H9 (cell line): ENCODE data around the gene MEF2C. TPM values are rescaled to one million over a fixed set of nuclear protein-coding genes. Genes with fewer than 3 reads are reported as not detected.

ENCODE experiments used
- DNase-seq: peaks from one replicate; pipeline ENCODE4 v3.0.0-alpha.2; 2017
- H2AFZ ChIP-seq: one replicate; pipeline ENCODE4 v1.6.1; 2013; ENCODE audit warnings: mild to moderate bottlenecking, low read length, control low read depth, moderate library complexity
- H2AK5ac ChIP-seq: 2 replicates; pipeline ENCODE4 v1.6.1; 2013; ENCODE audit warnings: low read length, control low read depth, mixed read lengths; ENCODE audit not compliant: insufficient read length
- H2BK120ac ChIP-seq: one replicate; pipeline ENCODE4 v1.6.1; 2013; ENCODE audit warnings: low read depth, mild to moderate bottlenecking, low read length, control low read depth, inconsistent platforms; ENCODE audit not compliant: poor library complexity, severe bottlenecking
- H2BK12ac ChIP-seq: 2 replicates; pipeline ENCODE4 v1.6.1; 2013; ENCODE audit warnings: low read length, control low read depth, mixed read lengths, low read depth; ENCODE audit not compliant: insufficient read length
- H2BK15ac ChIP-seq: 2 replicates; pipeline ENCODE4 v1.6.1; 2013; ENCODE audit warnings: low read depth, low read length, control low read depth
- H2BK20ac ChIP-seq: one replicate; pipeline ENCODE4 v1.6.1; 2013; ENCODE audit warnings: low read depth, mild to moderate bottlenecking, low read length, control low read depth, inconsistent platforms; ENCODE audit not compliant: poor library complexity, severe bottlenecking
- H2BK5ac ChIP-seq: 2 replicates; pipeline ENCODE4 v1.6.1; 2013; ENCODE audit warnings: low read length, control low read depth, mixed read lengths; ENCODE audit not compliant: insufficient read length
- H3K14ac ChIP-seq: 2 replicates; pipeline ENCODE4 v1.6.1; 2013; ENCODE audit warnings: low read length, control low read depth; ENCODE audit not compliant: insufficient read depth
- H3K18ac ChIP-seq: 2 replicates; pipeline ENCODE4 v1.6.1; 2013; ENCODE audit warnings: low read depth, mild to moderate bottlenecking, mixed read lengths, low read length, control low read depth; ENCODE audit not compliant: insufficient read length
- H3K23ac ChIP-seq: 2 replicates; pipeline ENCODE4 v1.6.1; 2013; ENCODE audit warnings: low read length, control low read depth, mixed read lengths, low read depth; ENCODE audit not compliant: insufficient read length
- H3K23me2 ChIP-seq: 2 replicates; pipeline ENCODE4 v1.6.1; 2013; ENCODE audit warnings: low read depth, mild to moderate bottlenecking, mixed read lengths, low read length, control low read depth; ENCODE audit not compliant: insufficient read length, poor library complexity, severe bottlenecking
- H3K27ac ChIP-seq: 2 replicates; pipeline ENCODE4 v1.5.1; 2013; ENCODE audit warnings: low read length, control low read depth, mixed read lengths, low read depth; ENCODE audit not compliant: insufficient read length
- H3K27me3 ChIP-seq: 2 replicates; pipeline ENCODE4 v1.6.1; 2013; ENCODE audit warnings: low read length, control low read depth, inconsistent platforms; ENCODE audit not compliant: insufficient read depth
- H3K4ac ChIP-seq: 2 replicates; pipeline ENCODE4 v1.6.1; 2013; ENCODE audit warnings: low read depth, mild to moderate bottlenecking, control low read depth, inconsistent platforms, low read length, moderate library complexity
- H3K4me1 ChIP-seq: 2 replicates; pipeline ENCODE4 v1.6.1; 2013; ENCODE audit warnings: low read length, control low read depth, inconsistent platforms; ENCODE audit not compliant: insufficient read depth
- H3K4me2 ChIP-seq: 2 replicates; pipeline ENCODE4 v1.6.1; 2013; ENCODE audit warnings: low read length, control low read depth, mixed read lengths; ENCODE audit not compliant: insufficient read length, insufficient read depth
- H3K56ac ChIP-seq: 2 replicates; pipeline ENCODE4 v1.6.1; 2013; ENCODE audit warnings: low read depth, mild to moderate bottlenecking, mixed read lengths, low read length, control low read depth; ENCODE audit not compliant: insufficient read length
- H3K79me1 ChIP-seq: 2 replicates; pipeline ENCODE4 v1.6.1; 2013; ENCODE audit warnings: low read depth, mild to moderate bottlenecking, moderate library complexity, low read length, control low read depth, inconsistent platforms; ENCODE audit not compliant: insufficient read depth, poor library complexity, severe bottlenecking
- H3K79me2 ChIP-seq: 2 replicates; pipeline ENCODE4 v1.6.1; 2013; ENCODE audit warnings: low read length, control low read depth, inconsistent platforms; ENCODE audit not compliant: insufficient read depth
- H3K9ac ChIP-seq: 2 replicates; pipeline ENCODE4 v1.6.1; 2013; ENCODE audit warnings: low read length, control low read depth, mixed read lengths; ENCODE audit not compliant: insufficient read length; ENCODE audit errors: extremely low read depth
- H3K9me3 ChIP-seq: one replicate; pipeline ENCODE4 v1.6.1; 2013; ENCODE audit warnings: low read depth, low read length, inconsistent platforms; ENCODE audit not compliant: control insufficient read depth
- H3T11ph ChIP-seq: one replicate; pipeline ENCODE4 v1.6.1; 2013; ENCODE audit warnings: mild to moderate bottlenecking, low read length, control low read depth, inconsistent platforms
- H4K20me1 ChIP-seq: one replicate; pipeline ENCODE4 v1.6.1; 2013; ENCODE audit not compliant: control insufficient read depth, insufficient read length, insufficient read depth
- H4K5ac ChIP-seq: 2 replicates; pipeline ENCODE4 v1.6.1; 2013; ENCODE audit warnings: low read depth, mild to moderate bottlenecking, mixed read lengths, low read length, control low read depth; ENCODE audit not compliant: insufficient read length
- H4K8ac ChIP-seq: replicated peaks from 2 replicates; pipeline ENCODE4 v1.6.1; 2013; ENCODE audit warnings: low read length, control low read depth, mixed read lengths, low read depth; ENCODE audit not compliant: insufficient read length
- H4K91ac ChIP-seq: 2 replicates; pipeline ENCODE4 v1.6.1; 2013; ENCODE audit warnings: low read depth, mild to moderate bottlenecking, moderate library complexity, mixed read lengths, low read length, control low read depth; ENCODE audit not compliant: insufficient read length
- H3K27ac Mint-ChIP-seq, 3 experiments: 2 replicates in 2 of 3; 3 replicates in 1 of 3; pipeline ENCODE4 v1.8.0; 2020 to 2021; ENCODE audit warnings: mixed read lengths in 3 of 3, mild to moderate bottlenecking in 1 of 3, moderate library complexity in 1 of 3
- H3K27me3 Mint-ChIP-seq: 2 replicates; pipeline ENCODE4 v1.8.0; 2021; ENCODE audit warnings: low read depth, mild to moderate bottlenecking, moderate library complexity, mixed read lengths
- H3K36me3 Mint-ChIP-seq, 3 experiments: 2 replicates in 2 of 3; 3 replicates in 1 of 3; pipeline ENCODE4 v1.8.0; 2020 to 2021; ENCODE audit warnings: low read depth in 3 of 3, mixed read lengths in 3 of 3; ENCODE audit not compliant: insufficient read depth in 1 of 3
- H3K4me1 Mint-ChIP-seq, 2 experiments: 2 replicates each; pipeline ENCODE4 v1.8.0; 2020; ENCODE audit warnings: mixed read lengths in 2 of 2
- H3K4me3 Mint-ChIP-seq, 2 experiments: 2 replicates in 1 of 2; 3 replicates in 1 of 2; pipeline ENCODE4 v1.8.0; 2020 to 2021; ENCODE audit warnings: mild to moderate bottlenecking in 2 of 2, mixed read lengths in 2 of 2, moderate library complexity in 1 of 2
- H3K9me3 Mint-ChIP-seq, 2 experiments: 2 replicates in 1 of 2; 3 replicates in 1 of 2; pipeline ENCODE4 v1.8.0; 2020; ENCODE audit warnings: mild to moderate bottlenecking in 2 of 2, mixed read lengths in 2 of 2, moderate library complexity in 1 of 2
- CTCF ChIP-seq: fragments of 200-600 bp; sonication (generic); conservative IDR thresholded peaks from 3 replicates; pipeline ENCODE4 v1.8.0; 2021; ENCODE audit warnings: antibody characterized with exemption, mild to moderate bottlenecking
- WGBS: extraction: QIAGEN DNeasy Blood & Tissue Kit; methylation state at CpG from one replicate; pipeline ENCODE4 v1.1.7; 2013; ENCODE audit warnings: missing lambda C conversion rate, low lambda C conversion rate, mixed read lengths; ENCODE audit not compliant: insufficient read length; ENCODE audit errors: extremely low coverage; 5-methylcytosine and 5-hydroxymethylcytosine counted together
- total RNA-seq: library from RNA; stranded (reverse); gene quantifications from 2 replicates; pipeline ENCODE4 v1.2.1, GENCODE V29; 2021

The MEF2C gene
- total RNA-seq, 1 experiment from 2014 or later: 0.11 TPM

- H2AK5ac ChIP-seq: no peak overlapping the region
- H3K4me1 Mint-ChIP-seq: peaks cover 0 to 3% of the 10 kb centered on the region in 2 experiments; a peak in 2 of 4 replicates
- no peak overlapping the region for H3K4me3 Mint-ChIP-seq
Observed at GRCh38 chr5:88926774-88927173, 43.8 kb upstream of the MEF2C start.

More at GRCh38 chr5:88926774-88927173, 43.8 kb upstream of the MEF2C start:
- no peak for DNase-seq
- no peak overlapping the region for H2BK5ac ChIP-seq
- H4K5ac ChIP-seq: no peak overlapping the region
- H2BK120ac ChIP-seq: no peak overlapping the region
- no peaks in the 10 kb centered on the region for H3K79me1 ChIP-seq
- H3K27ac ChIP-seq: no peak overlapping the region
- H3K14ac ChIP-seq: no peak overlapping the region
- H3K4me2 ChIP-seq: no peak overlapping the region
- H3K18ac ChIP-seq: no peak overlapping the region
- no peak for TF ChIP-seq CTCF
- no peak overlapping the region for H3T11ph ChIP-seq
- H2BK15ac ChIP-seq: no peak overlapping the region
- no peaks in the 10 kb centered on the region for H3K36me3 Mint-ChIP-seq
- H3K4ac ChIP-seq: no peak overlapping the region
- no peak overlapping the region for H2AFZ ChIP-seq
- no peak overlapping the region for H4K8ac ChIP-seq
- H3K9me3 Mint-ChIP-seq: no peaks in the 10 kb centered on the region
- no peak overlapping the region for H4K91ac ChIP-seq
- H2BK12ac ChIP-seq: no peak overlapping the region
- H3K27me3 Mint-ChIP-seq: no peaks in the 10 kb centered on the region
- WGBS: no CpG with 5 or more reads among the region's 7 CpGs
- no peaks in the 10 kb centered on the region for H3K9me3 ChIP-seq
- no peaks in the 10 kb centered on the region for H3K4me1 ChIP-seq
- no peaks in the 10 kb centered on the region for H3K23me2 ChIP-seq
- H3K9ac ChIP-seq: no peak overlapping the region
- H3K27ac Mint-ChIP-seq: no peak overlapping the region
- no peak overlapping the region for H3K56ac ChIP-seq
- H2BK20ac ChIP-seq: no peak overlapping the region
- no peaks in the 10 kb centered on the region for H3K27me3 ChIP-seq
- no peaks in the 10 kb centered on the region for H4K20me1 ChIP-seq
- no peaks in the 10 kb centered on the region for H3K79me2 ChIP-seq
- H3K23ac ChIP-seq: no peak overlapping the region
